ENCODE results near the gene ARGLU1.

Gene ARGLU1

DNA sequence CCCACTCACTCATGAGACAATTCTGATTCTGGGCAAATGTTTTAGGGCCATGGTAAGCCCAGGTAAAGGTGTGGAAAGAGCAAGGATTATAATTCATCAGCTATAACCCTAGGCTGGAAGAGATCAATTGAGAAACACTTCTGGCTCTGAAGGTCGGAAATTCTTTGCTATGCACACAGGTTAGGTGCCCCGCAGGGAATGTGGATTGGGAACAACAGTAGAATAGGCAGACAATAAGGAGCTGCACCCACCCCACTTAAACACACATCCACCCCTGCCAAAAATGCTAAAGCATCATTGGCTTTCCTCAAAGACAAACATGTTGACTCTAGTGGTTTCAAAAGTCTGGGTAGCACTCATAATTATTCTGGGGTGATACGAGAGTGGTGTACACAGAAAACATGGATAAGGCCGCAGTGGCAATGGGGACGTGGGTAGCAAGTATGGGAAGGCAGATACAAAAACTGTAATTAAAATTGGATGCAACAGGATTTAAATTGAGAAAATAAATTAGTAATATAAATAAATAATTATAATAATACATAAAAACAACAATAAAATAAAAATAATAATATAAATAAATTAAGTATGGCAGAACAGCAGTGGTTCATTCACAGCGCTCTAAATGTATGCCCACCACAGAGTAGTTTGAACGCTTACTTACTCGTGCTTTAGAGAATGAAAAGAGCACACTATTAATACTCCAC, 41.0 kb downstream of the ARGLU1 start:
- WGBS (ENCODE audit: insufficient coverage, insufficient read length), result no CpG with 5 or more reads among the region's 8 CpGs
- no peak overlapping the region for H3K4me3 ChIP-seq (ENCODE audit: low read length)

DNA sequence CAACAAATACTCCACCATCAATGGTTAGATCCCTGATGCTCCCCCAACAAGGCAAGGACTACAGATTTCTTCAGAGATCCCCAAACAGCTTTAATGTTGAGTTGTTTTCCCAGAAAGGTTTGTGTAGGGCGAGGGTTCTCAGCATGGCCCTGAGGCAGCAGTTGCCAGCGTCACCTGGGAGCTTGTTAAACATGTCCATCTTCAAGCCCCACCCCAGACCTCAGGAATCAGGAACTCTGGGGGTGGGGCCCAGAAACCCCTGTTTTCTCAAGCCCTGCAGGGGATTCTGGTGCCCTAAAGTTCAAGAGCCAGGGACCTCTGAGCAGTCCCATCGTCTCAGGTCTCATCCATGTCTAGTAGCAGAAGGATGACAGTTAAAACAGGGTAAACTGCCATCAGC, 42.1 kb downstream of the ARGLU1 start:
- H3K4me1 ChIP-seq (ENCODE audit: control insufficient read depth, insufficient read depth, low read length), result peaks cover 10% of the 10 kb centered on the region; the same call in 1 of the 2 replicates
- no CpG with 5 or more reads among the region's 3 CpGs for WGBS (ENCODE audit: insufficient coverage, insufficient read length)
- H3K36me3 ChIP-seq (ENCODE audit: control insufficient read depth, insufficient read depth, low read length), result no peaks in the 10 kb centered on the region

More for the DNA sequence above, 41.0 kb downstream of the ARGLU1 start:
- no peak for DNase-seq (ENCODE audit: low read depth, low spot score)
- H3K27me3 ChIP-seq (ENCODE audit: control insufficient read depth, insufficient read depth, low read length), result no peaks in the 10 kb centered on the region
- peaks cover 13% of the 10 kb centered on the region; the same call in 1 of the 2 replicates for H3K4me1 ChIP-seq (ENCODE audit: control insufficient read depth, insufficient read depth, low read length)
- no peak overlapping the region for H3K27ac ChIP-seq (ENCODE audit: low read length)
- no peaks in the 10 kb centered on the region for H3K36me3 ChIP-seq (ENCODE audit: control insufficient read depth, insufficient read depth, low read length)
- H3K9me3 ChIP-seq (ENCODE audit: control insufficient read depth, insufficient read depth, low read length), result no peaks in the 10 kb centered on the region

GRCh38 chr13:106524108-106524507, 43.8 kb downstream of the ARGLU1 start:
- Histone ChIP-seq H3K4me1 (ENCODE audit: control insufficient read depth, insufficient read depth, low read length) (peaks cover 12% of the 10 kb centered on the region; the same call in 1 of the 2 replicates), H3K9me3 (ENCODE audit: control insufficient read depth, insufficient read depth, low read length) (no peaks in the 10 kb centered on the region), H3K4me3 (ENCODE audit: low read length) (no peak overlapping the region), H3K36me3 (ENCODE audit: control insufficient read depth, insufficient read depth, low read length) (no peaks in the 10 kb centered on the region), H3K27ac (ENCODE audit: low read length) (no peak overlapping the region), H3K27me3 (ENCODE audit: control insufficient read depth, insufficient read depth, low read length) (no peaks in the 10 kb centered on the region)
- WGBS (ENCODE audit: insufficient coverage, insufficient read length), result 100% methylated on average over 1 of the region's 2 CpGs
- no peak for DNase-seq (ENCODE audit: low read depth, low spot score)

More for the DNA sequence above, 42.1 kb downstream of the ARGLU1 start:
- Histone ChIP-seq H3K4me3 (ENCODE audit: low read length) (no peak overlapping the region), H3K9me3 (ENCODE audit: control insufficient read depth, insufficient read depth, low read length) (no peaks in the 10 kb centered on the region), H3K27me3 (ENCODE audit: control insufficient read depth, insufficient read depth, low read length) (no peaks in the 10 kb centered on the region), H3K27ac (ENCODE audit: low read length) (no peak overlapping the region)
- DNase-seq (ENCODE audit: low read depth, low spot score), result no peak

GRCh38 chr13:106523576-106523975, 44.4 kb downstream of the ARGLU1 start:
- no peak overlapping the region for H3K27ac ChIP-seq (ENCODE audit: low read length)
- H3K4me1 ChIP-seq (ENCODE audit: control insufficient read depth, insufficient read depth, low read length), result peaks cover 12% of the 10 kb centered on the region; the same call in 1 of the 2 replicates
- WGBS (ENCODE audit: insufficient coverage, insufficient read length), result no CpG with 5 or more reads among the region's 3 CpGs
- no peaks in the 10 kb centered on the region for H3K27me3 ChIP-seq (ENCODE audit: control insufficient read depth, insufficient read depth, low read length)
- no peak overlapping the region for H3K4me3 ChIP-seq (ENCODE audit: low read length)
- no peak for DNase-seq (ENCODE audit: low read depth, low spot score)
- H3K9me3 ChIP-seq (ENCODE audit: control insufficient read depth, insufficient read depth, low read length), result no peaks in the 10 kb centered on the region
- no peaks in the 10 kb centered on the region for H3K36me3 ChIP-seq (ENCODE audit: control insufficient read depth, insufficient read depth, low read length)

- Histone ChIP-seq H3K9me3 (ENCODE audit: control insufficient read depth, insufficient read depth, low read length) (no peaks in the 10 kb centered on the region), H3K27ac (ENCODE audit: low read length) (no peak overlapping the region), H3K27me3 (ENCODE audit: control insufficient read depth, insufficient read depth, low read length) (no peaks in the 10 kb centered on the region), H3K4me3 (ENCODE audit: low read length) (no peak overlapping the region), H3K4me1 (ENCODE audit: control insufficient read depth, insufficient read depth, low read length) (peaks cover 12% of the 10 kb centered on the region; the same call in 1 of the 2 replicates), H3K36me3 (ENCODE audit: control insufficient read depth, insufficient read depth, low read length) (no peaks in the 10 kb centered on the region)
- no CpG with 5 or more reads among the region's 7 CpGs for WGBS (ENCODE audit: insufficient coverage, insufficient read length)
- DNase-seq (ENCODE audit: low read depth, low spot score), result no peak
Observed at GRCh38 chr13:106522898-106523525, 44.9 kb downstream of the ARGLU1 start.

DNA sequence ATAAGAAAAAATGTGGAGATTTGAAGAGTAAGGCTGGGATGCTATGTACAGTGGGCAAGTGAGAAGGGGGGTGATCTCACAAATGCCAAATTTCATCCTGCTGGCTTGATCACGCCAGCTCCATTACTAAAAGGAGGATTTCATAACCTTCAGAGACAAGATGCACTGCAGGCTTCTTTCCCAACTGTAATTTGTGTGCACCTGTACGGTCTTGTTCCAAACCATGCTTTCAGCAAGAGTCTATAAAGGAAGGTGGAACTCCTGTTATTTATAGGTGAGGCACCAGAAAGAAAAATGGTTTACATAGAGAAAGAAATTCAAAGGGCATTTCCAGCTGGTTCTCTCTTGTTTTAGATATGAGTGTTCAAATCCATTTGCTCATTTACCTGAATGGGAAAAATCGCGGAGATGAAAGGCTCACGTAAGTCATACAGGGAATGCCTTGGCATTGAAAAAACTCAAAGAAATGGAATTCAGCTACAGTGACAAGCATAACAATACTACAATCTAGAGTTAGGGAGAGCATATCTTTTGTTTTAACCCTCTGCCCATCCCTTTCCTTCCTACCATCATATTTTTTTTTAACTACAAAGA, 45.7 kb downstream of the ARGLU1 start:
- no peak overlapping the region for H3K27ac ChIP-seq (ENCODE audit: low read length)
- no peaks in the 10 kb centered on the region for H3K36me3 ChIP-seq (ENCODE audit: control insufficient read depth, insufficient read depth, low read length)
- no peak for DNase-seq (ENCODE audit: low read depth, low spot score)
- no CpG with 5 or more reads among the region's 5 CpGs for WGBS (ENCODE audit: insufficient coverage, insufficient read length)
- no peak overlapping the region for H3K4me3 ChIP-seq (ENCODE audit: low read length)
- peaks cover 9% of the 10 kb centered on the region; the same call in 1 of the 2 replicates for H3K4me1 ChIP-seq (ENCODE audit: control insufficient read depth, insufficient read depth, low read length)
- no peaks in the 10 kb centered on the region for H3K9me3 ChIP-seq (ENCODE audit: control insufficient read depth, insufficient read depth, low read length)
- no peaks in the 10 kb centered on the region for H3K27me3 ChIP-seq (ENCODE audit: control insufficient read depth, insufficient read depth, low read length)

DNA sequence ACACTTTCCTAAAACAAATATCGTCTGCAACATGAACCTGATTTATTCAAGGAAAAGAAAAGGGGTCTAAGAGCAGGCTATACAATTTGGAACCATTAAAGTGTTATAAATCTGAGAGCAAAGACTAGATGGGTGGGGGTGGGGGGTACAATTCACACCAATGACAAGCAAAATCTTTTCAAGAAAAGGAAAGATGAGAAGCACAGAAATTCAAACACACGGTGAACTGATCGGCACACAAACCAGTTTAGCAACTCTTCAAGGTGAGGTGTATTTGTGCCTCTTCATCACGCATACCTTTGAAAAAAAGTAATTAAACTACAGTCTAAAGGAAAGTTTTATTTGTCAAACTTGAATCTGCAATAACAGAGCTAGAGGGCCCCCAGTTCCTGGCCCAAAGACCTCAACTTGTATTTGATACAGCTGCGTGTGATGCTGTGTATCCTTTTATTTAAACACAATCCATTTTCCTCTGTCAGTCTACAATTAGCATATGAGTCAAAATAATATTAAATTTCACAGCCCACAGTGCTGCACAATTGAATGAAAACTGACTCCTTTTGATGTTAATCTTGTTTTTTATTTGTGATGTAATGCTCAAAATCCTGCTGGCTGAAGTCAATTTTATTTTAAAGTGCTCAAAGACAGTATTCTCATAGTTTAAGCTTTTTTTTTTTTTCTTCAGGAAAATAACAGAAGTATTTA, 46.7 kb downstream of the ARGLU1 start:
- Histone ChIP-seq H3K9me3 (ENCODE audit: control insufficient read depth, insufficient read depth, low read length) (no peaks in the 10 kb centered on the region), H3K27me3 (ENCODE audit: control insufficient read depth, insufficient read depth, low read length) (no peaks in the 10 kb centered on the region), H3K27ac (ENCODE audit: low read length) (no peak overlapping the region), H3K4me1 (ENCODE audit: control insufficient read depth, insufficient read depth, low read length) (peaks cover 6% of the 10 kb centered on the region; the same call in 1 of the 2 replicates), H3K4me3 (ENCODE audit: low read length) (no peak overlapping the region), H3K36me3 (ENCODE audit: control insufficient read depth, insufficient read depth, low read length) (no peaks in the 10 kb centered on the region)
- WGBS (ENCODE audit: insufficient coverage, insufficient read length), result no CpG with 5 or more reads among the region's 5 CpGs
- DNase-seq (ENCODE audit: low read depth, low spot score), result no peak

GRCh38 chr13:106520251-106521054, 47.5 kb downstream of the ARGLU1 start:
- no peak for DNase-seq (ENCODE audit: low read depth, low spot score)
- no CpG with 5 or more reads among the region's 12 CpGs for WGBS (ENCODE audit: insufficient coverage, insufficient read length)
- Histone ChIP-seq H3K27ac (ENCODE audit: low read length) (no peak overlapping the region), H3K9me3 (ENCODE audit: control insufficient read depth, insufficient read depth, low read length) (no peaks in the 10 kb centered on the region), H3K27me3 (ENCODE audit: control insufficient read depth, insufficient read depth, low read length) (no peaks in the 10 kb centered on the region), H3K4me3 (ENCODE audit: low read length) (no peak overlapping the region), H3K36me3 (ENCODE audit: control insufficient read depth, insufficient read depth, low read length) (no peaks in the 10 kb centered on the region), H3K4me1 (ENCODE audit: control insufficient read depth, insufficient read depth, low read length) (peaks cover 5% of the 10 kb centered on the region; the same call in 1 of the 2 replicates)

- no peaks in the 10 kb centered on the region for H3K9me3 ChIP-seq (ENCODE audit: control insufficient read depth, insufficient read depth, low read length)
- H3K36me3 ChIP-seq (ENCODE audit: control insufficient read depth, insufficient read depth, low read length), result no peaks in the 10 kb centered on the region
- no peaks in the 10 kb centered on the region for H3K27me3 ChIP-seq (ENCODE audit: control insufficient read depth, insufficient read depth, low read length)
- H3K4me3 ChIP-seq (ENCODE audit: low read length), result no peak overlapping the region
- no peak overlapping the region for H3K27ac ChIP-seq (ENCODE audit: low read length)
- no peak for DNase-seq (ENCODE audit: low read depth, low spot score)
- H3K4me1 ChIP-seq (ENCODE audit: control insufficient read depth, insufficient read depth, low read length), result peaks cover 5% of the 10 kb centered on the region; the same call in 1 of the 2 replicates
- WGBS (ENCODE audit: insufficient coverage, insufficient read length), result no CpG with 5 or more reads among the region's 11 CpGs
Observed at GRCh38 chr13:106518512-106518911, 49.4 kb downstream of the ARGLU1 start.

All from iPS DF 6.9 (cell line).